NT2/D1 (cell line): ENCODE data around the gene CLASP1.
"Not testable (repeated sequence)": the region's sequence is repeated elsewhere in the genome, so short reads cannot be mapped to it uniquely, and the experiment has no call there.

ENCODE experiments used
- DNase-seq: peaks from one replicate; pipeline ENCODE4 v3.0.0-alpha.2; 2011; ENCODE audit warnings: low read depth, low spot score
- H3K27me3 ChIP-seq: 2 replicates; pipeline ENCODE4 v1.6.0; 2011; ENCODE audit warnings: mild to moderate bottlenecking; ENCODE audit not compliant: insufficient read length, insufficient read depth
- H3K36me3 ChIP-seq: 2 replicates; pipeline ENCODE4 v1.6.1; 2011; ENCODE audit warnings: mild to moderate bottlenecking, low read length, mixed read lengths; ENCODE audit not compliant: insufficient read depth, insufficient read length
- H3K4me1 ChIP-seq: 2 replicates; pipeline ENCODE4 v1.5.1; 2011; ENCODE audit not compliant: insufficient read depth, insufficient read length
- H3K4me3 ChIP-seq: 2 replicates; pipeline ENCODE4 v1.5.1; 2011; ENCODE audit warnings: low read depth; ENCODE audit not compliant: insufficient read length
- H3K9ac ChIP-seq: 2 replicates; pipeline ENCODE4 v1.6.0; 2011; ENCODE audit warnings: low read depth; ENCODE audit not compliant: insufficient read length
- H3K9me3 ChIP-seq: 2 replicates; pipeline ENCODE4 v1.5.1; 2011; ENCODE audit warnings: mild to moderate bottlenecking, low read length; ENCODE audit not compliant: insufficient read depth
- SUZ12 ChIP-seq: IDR thresholded peaks from 2 replicates; pipeline ENCODE4 v1.6.1; 2011; ENCODE audit not compliant: insufficient read length, insufficient read depth; ENCODE audit errors: extremely low read depth
- YY1 ChIP-seq: IDR thresholded peaks from 2 replicates; pipeline ENCODE4 v1.6.1; 2011; ENCODE audit not compliant: insufficient read length, insufficient read depth
- ZNF274 ChIP-seq: IDR thresholded peaks from 2 replicates; pipeline ENCODE4 v1.6.1; 2011; ENCODE audit warnings: mild to moderate bottlenecking, low read depth, low read length

Gene CLASP1

GRCh38 chr2:121562269-121563176, 86.7 kb downstream of the CLASP1 start:
- Histone ChIP-seq H3K9me3 (peaks cover 5% of the 10 kb centered on the region; the same call in 1 of the 2 replicates), H3K4me1 (no peaks in the 10 kb centered on the region), H3K27me3 (no peaks in the 10 kb centered on the region), H3K4me3 (no peak overlapping the region), H3K36me3 (no peaks in the 10 kb centered on the region), H3K9ac (no peak overlapping the region)
- TF ChIP-seq YY1, result no peak
- no peak for TF ChIP-seq ZNF274
- TF ChIP-seq SUZ12, result no peak
- DNase-seq, result no peak

GRCh38 chr2:121561617-121562268, 87.5 kb downstream of the CLASP1 start:
- no peak for DNase-seq
- no peaks in the 10 kb centered on the region for H3K4me1 ChIP-seq
- no peak overlapping the region for H3K4me3 ChIP-seq
- no peaks in the 10 kb centered on the region for H3K27me3 ChIP-seq
- TF ChIP-seq SUZ12 (no peak), ZNF274 (no peak), YY1 (no peak)
- H3K36me3 ChIP-seq, result no peaks in the 10 kb centered on the region
- H3K9me3 ChIP-seq, result peaks cover 5% of the 10 kb centered on the region; the same call in 1 of the 2 replicates
- H3K9ac ChIP-seq, result no peak overlapping the region

- H3K9ac ChIP-seq, result no peak overlapping the region
- H3K27me3 ChIP-seq, result no peaks in the 10 kb centered on the region
- TF ChIP-seq ZNF274 (no peak), SUZ12 (no peak), YY1 (no peak)
- H3K4me1 ChIP-seq, result peaks cover 4% of the 10 kb centered on the region
- no peaks in the 10 kb centered on the region for H3K9me3 ChIP-seq
- H3K4me3 ChIP-seq, result no peak overlapping the region
- no peak for DNase-seq
- no peaks in the 10 kb centered on the region for H3K36me3 ChIP-seq
These were observed 90.9 kb downstream of the CLASP1 start for GRCh38 chr2:121558329-121558728.

DNA sequence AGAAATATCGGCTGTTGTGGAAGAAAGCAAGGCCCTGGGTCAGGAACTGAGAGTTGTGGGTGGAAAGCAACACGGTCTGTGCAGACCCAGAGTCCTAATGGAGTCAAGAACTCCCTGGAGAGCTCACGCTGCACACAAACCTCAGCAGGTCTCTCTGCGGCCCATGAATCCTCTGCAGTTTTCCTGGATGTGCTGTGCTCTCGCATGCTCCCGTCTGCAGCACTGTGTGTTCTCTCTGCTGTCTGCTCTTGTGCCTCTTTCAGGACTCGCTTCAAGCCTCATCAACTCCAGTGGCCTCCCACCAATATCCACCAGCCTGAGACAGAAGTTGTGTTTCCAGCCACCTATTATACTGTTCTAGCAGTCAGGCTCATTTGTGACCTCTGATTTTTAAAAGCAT, 94.3 kb downstream of the CLASP1 start:
- Histone ChIP-seq H3K27me3 (no peaks in the 10 kb centered on the region), H3K4me3 (no peak overlapping the region), H3K9ac (no peak overlapping the region), H3K36me3 (no peaks in the 10 kb centered on the region), H3K9me3 (0 out of 2 replicates have a peak, but pooled peaks cover 6% of the 10 kb centered on the region), H3K4me1 (peaks cover 4% of the 10 kb centered on the region)
- TF ChIP-seq SUZ12, result no peak
- no peak for DNase-seq

GRCh38 chr2:121552477-121553180, 96.6 kb downstream of the CLASP1 start:
- H3K4me1 ChIP-seq, DNase-seq, H3K36me3 ChIP-seq, H3K4me3 ChIP-seq, H3K27me3 ChIP-seq, H3K9ac ChIP-seq: not testable (repeated sequence)
- H3K9me3 ChIP-seq, result peaks cover 17% of the 10 kb centered on the region

GRCh38 chr2:121550669-121551068, 98.6 kb downstream of the CLASP1 start:
- Histone ChIP-seq H3K9ac (no peak overlapping the region), H3K4me3 (no peak overlapping the region), H3K36me3 (no peaks in the 10 kb centered on the region), H3K4me1 (no peaks in the 10 kb centered on the region), H3K9me3 (peaks cover 17% of the 10 kb centered on the region), H3K27me3 (no peaks in the 10 kb centered on the region)
- TF ChIP-seq YY1, result no peak
- no peak for TF ChIP-seq SUZ12
- TF ChIP-seq ZNF274, result no peak
- no peak for DNase-seq

GRCh38 chr2:121547646-121548045, 101.6 kb downstream of the CLASP1 start:
- TF ChIP-seq ZNF274 (no peak), YY1 (no peak), SUZ12 (no peak)
- H3K9me3 ChIP-seq, result peaks cover 17% of the 10 kb centered on the region
- no peaks in the 10 kb centered on the region for H3K27me3 ChIP-seq
- H3K4me1 ChIP-seq, result no peaks in the 10 kb centered on the region
- no peaks in the 10 kb centered on the region for H3K36me3 ChIP-seq
- H3K4me3 ChIP-seq, result no peak overlapping the region
- DNase-seq, result no peak
- no peak overlapping the region for H3K9ac ChIP-seq
